Epithelial cell of proximal tubule (primary cell): Measurements from ENCODE around the gene EIPR1. TPM values are rescaled to one million over a fixed set of nuclear protein-coding genes. Genes with fewer than 3 reads are reported as not detected.
A peak's percentile ranks its signal among the peaks of the same experiment; 100 is the strongest.

Experiments
- DNase-seq: peaks from one replicate; pipeline ENCODE4 v3.0.0-alpha.2; 2011; ENCODE audit warnings: low read depth
- H3K4me3 ChIP-seq: 2 replicates; pipeline ENCODE4 v1.5.1; 2011; ENCODE audit warnings: low read depth, mild to moderate bottlenecking, low read length
- total RNA-seq: library from RNA; depleted of rRNA; stranded (reverse); fragments of >200 nt; gene quantifications from 2 replicates; pipeline ENCODE4 v1.2.3, GENCODE V29; 2015
- TF ChIP-seq, protein P1 (sequence below): conservative IDR thresholded peaks from 2 replicates; pipeline ENCODE4 v1.5.1; 2012; ENCODE audit warnings: low read depth, mild to moderate bottlenecking, low read length

The EIPR1 gene
- total RNA-seq, 1 donor from 2014 or later, result 43.9 TPM

DNA sequence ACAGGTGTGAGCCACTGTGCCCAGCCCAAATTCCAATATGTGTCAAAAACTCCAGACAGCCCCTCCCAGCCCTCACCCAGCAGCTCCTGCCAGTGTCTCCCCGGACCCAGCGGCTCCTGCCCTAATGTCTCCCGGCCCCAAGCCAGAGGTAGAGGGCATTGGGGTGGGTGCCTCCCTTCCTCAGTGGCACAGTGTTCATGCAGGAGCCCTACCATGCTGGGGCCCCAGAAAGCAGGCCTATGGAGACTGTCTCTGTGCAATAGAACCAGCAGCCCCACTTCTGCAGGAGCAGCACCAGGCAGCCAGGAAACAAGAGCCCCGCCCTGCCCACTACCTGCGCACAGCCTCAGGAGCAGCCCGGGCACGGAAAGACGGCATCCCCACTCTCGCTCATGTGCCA is 70.4 kb downstream of the EIPR1 start:
- TF ChIP-seq, protein P1, sequence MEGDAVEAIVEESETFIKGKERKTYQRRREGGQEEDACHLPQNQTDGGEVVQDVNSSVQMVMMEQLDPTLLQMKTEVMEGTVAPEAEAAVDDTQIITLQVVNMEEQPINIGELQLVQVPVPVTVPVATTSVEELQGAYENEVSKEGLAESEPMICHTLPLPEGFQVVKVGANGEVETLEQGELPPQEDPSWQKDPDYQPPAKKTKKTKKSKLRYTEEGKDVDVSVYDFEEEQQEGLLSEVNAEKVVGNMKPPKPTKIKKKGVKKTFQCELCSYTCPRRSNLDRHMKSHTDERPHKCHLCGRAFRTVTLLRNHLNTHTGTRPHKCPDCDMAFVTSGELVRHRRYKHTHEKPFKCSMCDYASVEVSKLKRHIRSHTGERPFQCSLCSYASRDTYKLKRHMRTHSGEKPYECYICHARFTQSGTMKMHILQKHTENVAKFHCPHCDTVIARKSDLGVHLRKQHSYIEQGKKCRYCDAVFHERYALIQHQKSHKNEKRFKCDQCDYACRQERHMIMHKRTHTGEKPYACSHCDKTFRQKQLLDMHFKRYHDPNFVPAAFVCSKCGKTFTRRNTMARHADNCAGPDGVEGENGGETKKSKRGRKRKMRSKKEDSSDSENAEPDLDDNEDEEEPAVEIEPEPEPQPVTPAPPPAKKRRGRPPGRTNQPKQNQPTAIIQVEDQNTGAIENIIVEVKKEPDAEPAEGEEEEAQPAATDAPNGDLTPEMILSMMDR, result no peak
- H3K4me3 ChIP-seq, result no peak overlapping the region
- no peak for DNase-seq

DNA sequence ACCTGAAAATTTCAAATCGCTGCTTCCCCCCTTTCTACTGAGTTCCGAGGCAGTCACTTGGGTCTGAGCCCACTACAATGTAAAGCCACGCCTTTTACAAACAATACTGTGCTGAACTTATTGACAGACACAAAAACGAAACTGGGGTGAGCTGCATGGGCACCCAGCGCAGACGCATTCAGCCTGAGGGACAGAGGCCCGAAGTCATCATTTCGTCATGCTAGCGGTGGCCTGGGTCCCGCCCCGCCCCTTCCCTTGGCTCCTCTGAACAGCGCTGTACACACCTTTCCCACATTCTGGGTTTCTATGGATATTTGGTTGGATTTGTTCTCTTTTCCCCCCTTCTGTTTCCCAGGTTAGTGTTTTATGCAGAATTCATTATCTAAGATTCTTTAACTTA is 71.7 kb downstream of the EIPR1 start:
- DNase-seq, result no peak
- TF ChIP-seq, protein P1, result no peak
- H3K4me3 ChIP-seq, result no peak overlapping the region

DNA sequence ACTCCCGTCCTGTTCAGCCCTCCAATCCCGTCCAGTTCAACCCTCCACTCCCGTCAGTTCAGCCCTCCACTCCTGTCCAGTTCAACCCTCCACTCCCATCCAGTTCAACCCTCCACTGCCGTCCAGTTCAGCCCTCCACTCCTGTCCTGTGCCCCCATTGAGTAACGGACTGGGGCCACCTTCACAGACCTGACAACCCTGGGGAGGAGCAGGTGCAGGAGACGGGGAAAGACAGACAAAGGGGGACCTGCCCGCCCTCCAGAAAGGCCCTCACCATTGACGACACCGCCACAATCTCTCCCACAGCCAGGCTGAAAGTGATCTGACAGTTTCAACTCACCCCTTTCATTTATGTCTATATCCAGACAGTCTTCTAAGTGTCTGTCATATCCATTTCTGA is 72.2 kb downstream of the EIPR1 start:
- TF ChIP-seq, protein P1, result no peak
- H3K4me3 ChIP-seq, result no peak overlapping the region

DNA sequence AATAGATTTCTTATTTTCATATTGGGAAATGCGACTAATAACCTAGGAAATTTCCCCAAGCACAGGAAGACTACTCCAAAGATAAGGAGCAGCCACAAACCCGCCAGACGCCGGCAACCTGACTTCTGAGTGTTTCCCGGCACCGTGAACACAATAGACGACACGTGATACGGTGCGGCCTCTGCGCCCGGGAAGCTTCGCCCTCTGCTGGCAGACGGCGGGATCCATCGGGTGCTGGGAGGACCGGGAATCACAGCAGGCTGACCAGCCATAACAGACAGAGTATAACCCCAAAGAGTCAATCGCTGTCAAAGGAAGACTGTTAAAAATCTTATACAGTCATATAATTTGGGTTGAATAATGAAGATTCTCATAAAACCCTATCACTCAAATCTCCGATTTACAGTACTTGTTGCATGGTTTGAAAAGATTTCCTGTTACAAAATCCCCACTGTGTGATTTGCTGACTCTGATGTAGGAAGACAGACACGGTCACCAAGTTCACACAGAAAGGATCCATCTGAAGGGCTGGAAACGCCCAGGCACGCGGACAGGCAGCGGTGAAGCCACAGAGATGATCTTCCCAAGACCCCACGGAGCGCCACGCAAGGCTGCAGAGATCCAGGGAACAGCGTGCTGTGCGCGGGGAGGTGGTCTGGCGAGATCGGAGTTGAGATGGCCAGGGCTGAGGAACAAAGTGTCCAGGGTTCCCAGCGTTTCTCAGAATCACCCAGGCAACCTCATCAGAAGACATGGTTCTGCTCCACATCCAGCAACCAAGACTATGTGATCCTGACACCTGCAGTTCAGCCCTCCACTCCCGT is 73.8 kb downstream of the EIPR1 start:
- no peak for DNase-seq
- TF ChIP-seq, protein P1, result peak; percentile 85
- H3K4me3 ChIP-seq, result no peak overlapping the region

More for the DNA sequence above, 72.2 kb downstream of the EIPR1 start:
- DNase-seq, result no peak

DNA sequence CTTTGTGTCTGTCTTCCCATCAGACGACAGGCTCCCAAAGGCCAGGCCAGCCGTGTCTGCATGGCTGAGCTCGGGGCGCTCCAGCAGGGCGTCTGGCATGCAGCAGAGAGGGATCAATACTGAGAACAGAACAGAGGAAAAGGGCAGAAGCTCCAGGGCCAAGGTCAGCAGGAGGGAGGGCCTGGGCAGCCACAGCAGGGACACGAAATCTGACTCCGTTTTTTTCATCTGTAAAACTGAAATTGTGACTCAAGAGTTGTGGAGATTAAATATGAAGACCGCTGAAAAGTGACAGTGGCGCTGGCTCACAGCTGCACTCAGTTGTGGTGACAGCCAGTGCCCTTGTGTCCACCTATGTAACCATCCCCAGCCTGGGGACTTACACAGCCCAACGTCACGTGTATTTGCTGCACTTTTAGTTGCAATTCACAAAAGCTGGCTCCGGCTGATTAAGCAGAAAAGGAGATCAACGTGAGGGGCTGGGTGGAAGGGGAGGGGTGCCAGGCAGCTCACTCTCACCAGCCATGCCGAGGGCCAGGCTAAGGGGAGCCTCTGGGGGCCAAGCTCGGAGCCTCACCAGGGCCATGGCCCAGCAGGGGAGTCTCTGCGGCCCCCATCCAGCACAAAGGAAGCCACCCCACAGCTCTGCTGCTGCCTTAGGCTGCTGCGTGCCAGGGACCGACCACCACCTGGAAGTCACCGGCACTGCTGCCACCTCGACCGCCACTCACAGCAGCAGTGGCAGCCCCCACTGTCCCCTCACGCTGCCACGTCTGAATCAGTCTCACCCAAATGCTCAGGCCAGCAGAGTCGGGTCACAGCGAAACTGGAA is 74.7 kb downstream of the EIPR1 start:
- TF ChIP-seq, protein P1, result no peak
- no peak overlapping the region for H3K4me3 ChIP-seq
- DNase-seq, result no peak

DNA sequence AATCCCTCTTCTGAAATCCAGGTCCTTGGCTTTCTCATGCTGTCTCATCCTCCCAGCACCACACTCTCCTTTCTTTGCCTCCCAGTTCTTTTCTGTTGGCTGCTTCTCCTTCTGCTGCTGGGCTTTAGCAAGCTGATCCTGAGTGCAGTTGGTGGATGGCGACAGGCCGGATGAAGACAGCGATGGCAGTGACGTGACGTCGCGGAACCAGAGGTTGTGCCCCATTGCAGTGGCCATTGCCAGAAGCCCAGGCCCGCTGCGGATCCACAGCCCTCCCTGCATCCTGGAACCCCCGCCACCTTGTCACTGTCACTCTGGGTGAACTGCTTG is 75.2 kb downstream of the EIPR1 start:
- TF ChIP-seq, protein P1, result no peak
- no peak for DNase-seq
- H3K4me3 ChIP-seq, result no peak overlapping the region
